Ascending aorta (tissue), 2 donors: ENCODE measurements around the gene ADSS1. TPM values are rescaled to one million over a fixed set of nuclear protein-coding genes. Genes with fewer than 3 reads are reported as not detected.

Source experiments
- DNase-seq, 2 donors: peaks; one replicate each; pipeline ENCODE4 v3.0.0-alpha.2; 2019; ENCODE audit warnings: low spot score in 2 of 2
- H3K27ac ChIP-seq, 2 donors: fragments of 200-600 bp; sonication (generic); one replicate each; pipeline ENCODE4 v1.5.1; 2016 to 2017; ENCODE audit warnings: mild to moderate bottlenecking in 1 of 2
- H3K27me3 ChIP-seq: fragments of 200-600 bp; sonication (generic); one replicate; pipeline ENCODE4 v1.5.1; 2017
- H3K36me3 ChIP-seq, 2 donors: fragments of 200-600 bp; sonication (generic); one replicate each; pipeline ENCODE4 v1.5.1; 2016
- H3K4me1 ChIP-seq, 2 donors: fragments of 200-600 bp; sonication (generic); one replicate each; pipeline ENCODE4 v1.5.1; 2016 to 2017; ENCODE audit warnings: mild to moderate bottlenecking in 1 of 2
- H3K4me3 ChIP-seq, 2 donors: fragments of 200-600 bp; sonication (generic); one replicate each; pipeline ENCODE4 v1.5.1; 2016 to 2017; ENCODE audit warnings: mild to moderate bottlenecking in 1 of 2
- H3K9me3 ChIP-seq, 2 donors: fragments of 200-600 bp; sonication (generic); one replicate each; pipeline ENCODE4 v1.5.1; 2016
- intact Hi-C: fragments of 100-400 bp; cut with DNase I; formaldehyde crosslinking; loops from one replicate; pipeline ENCODE4 v1.15.1; 2023
- total RNA-seq: library from RNA; depleted of rRNA; stranded (reverse); fragments of >200 nt; gene quantifications from one replicate; pipeline ENCODE4 v1.1.0, GENCODE V29; 2016
- TF ChIP-seq, protein P1 (sequence below), 3 experiments: fragments of 200-600 bp in 2 of 3; fragments of 450-650 bp in 1 of 3; sonication (generic) in 2 of 3; IDR thresholded peaks; one replicate each; pipeline ENCODE4 v1.5.1; 2016 to 2019; ENCODE audit warnings: antibody characterized with exemption in 3 of 3, mild to moderate bottlenecking in 1 of 3, moderate library complexity in 1 of 3

The ADSS1 gene
- total RNA-seq, 1 donor from 2014 or later: 30.2 TPM

DNA sequence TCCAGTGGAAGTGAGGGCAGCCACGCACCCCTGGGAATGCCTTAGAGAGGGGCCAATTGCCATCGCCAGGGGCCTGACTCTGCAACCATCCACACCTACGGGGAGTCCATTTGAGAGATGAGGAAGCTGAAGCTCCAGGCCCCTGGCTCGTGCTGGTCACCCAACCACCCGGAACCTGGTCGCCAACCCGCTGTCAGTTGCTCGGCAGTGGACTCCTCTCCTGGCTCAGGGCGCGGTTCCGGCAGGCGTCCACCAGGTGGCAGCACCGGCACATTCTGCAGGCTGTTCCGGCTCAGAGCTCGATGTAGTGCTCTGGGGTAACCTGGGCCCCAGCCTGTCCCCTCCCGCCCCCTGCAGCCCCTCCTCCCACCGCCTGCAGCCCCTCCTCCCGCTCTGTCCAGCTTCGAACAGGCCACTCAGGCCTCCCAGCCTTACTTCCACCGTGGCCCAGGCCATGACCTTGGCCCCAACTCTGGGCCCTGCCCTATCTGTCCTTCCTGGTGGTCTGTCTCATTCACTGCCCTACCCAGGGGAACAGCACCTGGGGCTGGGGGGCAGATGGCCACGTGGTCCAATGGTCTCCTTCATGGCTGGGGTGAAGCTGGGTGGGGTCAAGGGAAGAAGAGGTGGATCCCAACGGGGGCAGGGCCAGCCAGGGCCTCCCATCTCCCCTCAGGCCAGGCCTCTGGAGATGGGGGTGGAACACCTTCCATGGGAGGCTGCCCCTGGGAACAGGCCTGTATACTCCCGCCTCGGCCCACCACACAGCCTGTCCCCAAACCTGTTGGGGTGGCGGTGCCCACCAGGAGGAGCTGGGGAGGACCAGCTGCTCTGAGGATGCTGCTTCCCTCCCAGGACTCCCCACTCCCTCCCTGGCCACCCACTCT, 44.7 kb downstream of the ADSS1 start:
- peaks cover 32 to 36% of the 10 kb centered on the region in 2 donors for H3K36me3 ChIP-seq
- intact Hi-C loops: loop anchor here (1.0 to 2.0 kb wide), 2 partner anchors 58 to 96 kb away; partner anchors contain the start of gene CEP170B
- H3K27me3 ChIP-seq: no peaks in the 10 kb centered on the region
- H3K4me1 ChIP-seq: peaks cover 3 to 8% of the 10 kb centered on the region in 2 donors
- TF ChIP-seq, protein P1, sequence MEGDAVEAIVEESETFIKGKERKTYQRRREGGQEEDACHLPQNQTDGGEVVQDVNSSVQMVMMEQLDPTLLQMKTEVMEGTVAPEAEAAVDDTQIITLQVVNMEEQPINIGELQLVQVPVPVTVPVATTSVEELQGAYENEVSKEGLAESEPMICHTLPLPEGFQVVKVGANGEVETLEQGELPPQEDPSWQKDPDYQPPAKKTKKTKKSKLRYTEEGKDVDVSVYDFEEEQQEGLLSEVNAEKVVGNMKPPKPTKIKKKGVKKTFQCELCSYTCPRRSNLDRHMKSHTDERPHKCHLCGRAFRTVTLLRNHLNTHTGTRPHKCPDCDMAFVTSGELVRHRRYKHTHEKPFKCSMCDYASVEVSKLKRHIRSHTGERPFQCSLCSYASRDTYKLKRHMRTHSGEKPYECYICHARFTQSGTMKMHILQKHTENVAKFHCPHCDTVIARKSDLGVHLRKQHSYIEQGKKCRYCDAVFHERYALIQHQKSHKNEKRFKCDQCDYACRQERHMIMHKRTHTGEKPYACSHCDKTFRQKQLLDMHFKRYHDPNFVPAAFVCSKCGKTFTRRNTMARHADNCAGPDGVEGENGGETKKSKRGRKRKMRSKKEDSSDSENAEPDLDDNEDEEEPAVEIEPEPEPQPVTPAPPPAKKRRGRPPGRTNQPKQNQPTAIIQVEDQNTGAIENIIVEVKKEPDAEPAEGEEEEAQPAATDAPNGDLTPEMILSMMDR (IDR thresholded peaks at IDR 0.05): peak; percentile 86 to 97 (median 94)
- H3K9me3 ChIP-seq: no peaks in the 10 kb centered on the region
- peak; percentile 48 to 94 for DNase-seq
- H3K4me3 ChIP-seq: no peak overlapping the region
- H3K27ac ChIP-seq: peak overlapping the region in 1 of 2 donors; percentile 37

DNA sequence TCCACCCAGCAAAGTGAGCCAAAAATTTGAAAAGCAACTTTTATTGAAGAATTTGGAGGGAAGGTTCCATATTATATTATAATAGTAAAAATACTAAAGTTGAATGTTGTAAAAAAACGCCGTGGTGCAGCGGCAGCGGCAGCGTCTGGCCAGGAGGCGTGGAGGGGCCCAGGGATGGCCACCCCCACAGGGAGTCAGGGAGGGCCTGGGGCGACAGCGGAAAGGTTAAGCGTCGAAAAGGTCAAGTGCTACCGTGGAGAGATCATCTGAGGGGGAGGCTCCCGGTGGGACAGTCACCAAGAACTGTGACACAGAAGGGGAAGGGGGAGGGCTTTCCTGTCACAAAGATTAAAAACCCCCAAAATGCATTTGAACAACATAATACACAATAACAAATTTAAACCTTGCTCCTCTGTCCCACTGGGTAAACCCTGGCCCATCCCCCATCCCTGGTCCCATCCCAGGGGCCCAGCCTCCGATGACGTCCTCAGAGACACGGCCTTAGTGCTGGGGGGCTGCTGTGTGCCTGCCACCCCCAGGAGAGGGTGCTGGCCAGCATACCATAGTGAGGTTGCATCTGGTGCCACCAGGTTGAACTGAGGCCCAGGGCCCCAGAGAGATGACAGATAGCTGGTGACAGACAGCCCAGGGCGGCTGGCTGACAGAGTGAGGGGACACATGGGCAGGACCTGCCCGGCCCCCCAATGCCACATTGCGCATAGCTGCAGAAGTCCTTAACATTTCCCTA, 45.5 kb downstream of the ADSS1 start:
- peaks cover 3 to 8% of the 10 kb centered on the region in 2 donors for H3K4me1 ChIP-seq
- no peak overlapping the region for H3K4me3 ChIP-seq
- intact Hi-C loops: loop anchor here (2.0 kb wide), 1 partner anchor 95 kb away; the partner anchor contains the start of gene CEP170B
- TF ChIP-seq, protein P1 (IDR thresholded peaks at IDR 0.05): no peak
- peaks cover 37 to 44% of the 10 kb centered on the region in 2 donors for H3K36me3 ChIP-seq
- DNase-seq: no peak
- no peaks in the 10 kb centered on the region for H3K27me3 ChIP-seq
- no peaks in the 10 kb centered on the region for H3K9me3 ChIP-seq
- H3K27ac ChIP-seq: no peak overlapping the region

DNA sequence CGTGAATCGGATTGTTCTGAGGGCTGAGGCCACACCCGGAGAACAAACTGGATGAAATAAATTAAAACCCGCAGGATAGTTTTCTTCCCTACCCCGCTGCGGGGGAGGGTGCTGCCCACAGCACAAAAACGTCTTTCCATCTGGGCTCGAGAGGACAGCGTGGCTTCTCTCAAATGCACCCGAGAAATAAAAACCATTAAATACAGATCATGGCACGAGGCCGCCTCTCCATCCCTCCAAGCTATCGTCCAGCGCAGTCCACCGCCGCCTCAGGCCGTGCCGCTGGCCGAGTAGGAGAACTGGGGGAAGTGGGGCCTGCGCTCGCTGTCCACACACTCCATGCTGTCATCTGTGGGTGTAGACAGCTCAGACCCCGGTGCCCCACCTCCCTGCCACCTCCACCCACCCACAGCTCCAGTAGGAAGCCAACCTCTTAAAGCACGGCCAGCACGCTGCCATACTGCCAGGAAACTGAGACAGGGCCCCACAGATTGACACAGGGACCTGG, 46.1 kb downstream of the ADSS1 start:
- Histone ChIP-seq H3K36me3 (peaks cover 43 to 50% of the 10 kb centered on the region in 2 donors), H3K4me1 (peaks cover 3 to 8% of the 10 kb centered on the region in 2 donors), H3K27ac (no peak overlapping the region), H3K4me3 (no peak overlapping the region), H3K9me3 (no peaks in the 10 kb centered on the region), H3K27me3 (no peaks in the 10 kb centered on the region)
- TF ChIP-seq, protein P1 (IDR thresholded peaks at IDR 0.05): no peak
- intact Hi-C loops: no loop called here
- DNase-seq: no peak

DNA sequence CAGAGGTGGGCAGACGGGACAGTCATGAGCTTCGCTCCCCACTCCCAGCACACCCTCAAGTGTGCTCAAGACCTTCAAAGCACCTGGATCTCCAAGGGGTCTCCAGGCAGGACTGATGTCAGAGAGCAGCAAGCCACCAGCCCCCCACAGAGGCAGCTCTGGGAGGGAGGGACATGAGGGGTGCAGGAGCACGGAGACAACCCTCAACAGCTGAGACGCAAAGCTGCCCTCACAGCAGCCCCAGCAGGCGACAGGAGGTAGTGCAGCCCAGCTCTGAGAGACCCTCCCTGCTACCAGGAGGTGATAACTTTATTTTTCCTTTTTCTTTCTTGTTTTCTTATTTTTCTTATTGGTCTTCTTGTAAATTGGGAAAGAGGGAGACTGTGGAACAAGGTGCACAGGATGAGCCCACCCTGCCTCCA, 46.8 kb downstream of the ADSS1 start:
- H3K4me1 ChIP-seq: peaks cover 3 to 8% of the 10 kb centered on the region in 2 donors
- H3K4me3 ChIP-seq: no peak overlapping the region
- no peak for DNase-seq
- TF ChIP-seq, protein P1 (IDR thresholded peaks at IDR 0.05): peak in 2 of 3 experiments; percentile 30 to 36
- H3K9me3 ChIP-seq: no peaks in the 10 kb centered on the region
- peaks cover 49 to 54% of the 10 kb centered on the region in 2 donors for H3K36me3 ChIP-seq
- H3K27ac ChIP-seq: no peak overlapping the region
- intact Hi-C loops: no loop called here
- no peaks in the 10 kb centered on the region for H3K27me3 ChIP-seq

DNA sequence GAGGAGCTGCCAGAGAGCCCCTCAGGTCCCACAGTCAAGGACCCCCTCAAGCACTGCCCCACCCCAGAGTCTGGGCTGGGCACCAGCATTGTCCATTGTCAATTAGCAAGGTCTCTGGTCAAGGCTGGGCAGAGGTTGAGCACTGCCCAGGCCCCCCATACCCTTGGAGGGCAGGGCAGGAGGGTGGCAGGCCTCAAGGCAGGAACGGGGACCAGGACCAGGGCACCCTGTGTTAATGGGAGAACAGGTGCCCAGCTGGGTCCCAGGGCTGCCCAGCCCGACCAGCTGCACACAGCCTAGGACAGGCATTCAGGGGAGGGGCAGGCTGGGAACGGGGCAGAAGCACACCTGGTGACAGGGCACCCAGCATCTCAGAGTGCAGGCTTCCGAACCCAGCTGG, 47.3 kb downstream of the ADSS1 start:
- Histone ChIP-seq H3K36me3 (peaks cover 53 to 57% of the 10 kb centered on the region in 2 donors), H3K9me3 (no peaks in the 10 kb centered on the region)
- intact Hi-C loops: no loop called here

More for the DNA sequence above, 47.3 kb downstream of the ADSS1 start:
- Histone ChIP-seq H3K27ac (no peak overlapping the region), H3K4me1 (peaks cover 3 to 8% of the 10 kb centered on the region in 2 donors), H3K4me3 (no peak overlapping the region), H3K27me3 (no peaks in the 10 kb centered on the region)
- TF ChIP-seq, protein P1 (IDR thresholded peaks at IDR 0.05): no peak
- DNase-seq: no peak
